Measurements from ENCODE around the gene USP7. TPM values are rescaled to one million over a fixed set of nuclear protein-coding genes. Genes with fewer than 3 reads are reported as not detected.

USP7 gene
- total RNA-seq, 2 experiments from 2014 or later, result 46.4 to 127 TPM

DNA sequence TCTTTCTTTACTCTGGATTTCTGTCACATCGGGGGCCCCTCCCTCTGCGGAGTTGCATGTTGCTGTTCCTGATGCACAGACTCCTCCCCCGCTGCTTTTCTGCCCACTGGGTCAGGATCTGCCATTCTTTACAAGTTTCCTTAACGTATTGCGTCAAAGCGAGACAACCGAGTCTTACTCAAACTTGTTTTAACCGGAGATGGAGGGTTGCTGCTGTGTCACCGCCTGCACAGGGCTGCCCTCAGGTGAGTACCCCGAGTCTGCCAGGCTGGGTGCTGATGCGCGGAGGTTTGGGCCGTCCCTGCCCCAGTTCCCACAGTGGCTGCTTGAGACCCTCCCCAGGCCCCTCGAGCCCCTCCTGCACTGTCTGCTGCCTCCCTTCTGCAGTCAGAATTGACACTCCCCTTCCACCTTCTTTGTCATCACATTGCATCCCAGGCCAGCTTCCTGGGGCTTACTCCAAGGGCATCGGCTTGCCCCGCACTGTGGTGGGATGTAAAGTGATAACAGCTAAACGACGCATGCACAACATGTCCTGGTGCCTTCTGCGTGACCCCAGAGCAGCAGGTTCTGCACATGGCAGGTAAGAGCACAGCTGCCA, 114.2 kb downstream of the USP7 start:
- Histone ChIP-seq H3K27ac (ENCODE audit: low read depth, low read length, poor library complexity, severe bottlenecking) (no peak overlapping the region), H2AFZ (ENCODE audit: low read length) (no peak overlapping the region), H3K4me1 (ENCODE audit: insufficient read depth, low read length, poor library complexity, severe bottlenecking) (no peaks in the 10 kb centered on the region), H3K36me3 (ENCODE audit: insufficient read depth, low read length) (peaks cover 91% of the 10 kb centered on the region), H3K9me3 (ENCODE audit: low read length) (no peaks in the 10 kb centered on the region), H3K79me2 (ENCODE audit: insufficient read depth, low read depth, low read length) (no peaks in the 10 kb centered on the region; the same call in 1 of the 2 replicates), H3K9me2 (ENCODE audit: insufficient read depth, low read length) (no peaks in the 10 kb centered on the region), H3K4me2 (ENCODE audit: low read length) (no peak overlapping the region), H4K20me1 (ENCODE audit: insufficient read depth, low read length) (no peaks in the 10 kb centered on the region), H3K4me3 (ENCODE audit: low read depth, low read length, poor library complexity, severe bottlenecking) (no peak overlapping the region)
- TF ChIP-seq, protein P1, sequence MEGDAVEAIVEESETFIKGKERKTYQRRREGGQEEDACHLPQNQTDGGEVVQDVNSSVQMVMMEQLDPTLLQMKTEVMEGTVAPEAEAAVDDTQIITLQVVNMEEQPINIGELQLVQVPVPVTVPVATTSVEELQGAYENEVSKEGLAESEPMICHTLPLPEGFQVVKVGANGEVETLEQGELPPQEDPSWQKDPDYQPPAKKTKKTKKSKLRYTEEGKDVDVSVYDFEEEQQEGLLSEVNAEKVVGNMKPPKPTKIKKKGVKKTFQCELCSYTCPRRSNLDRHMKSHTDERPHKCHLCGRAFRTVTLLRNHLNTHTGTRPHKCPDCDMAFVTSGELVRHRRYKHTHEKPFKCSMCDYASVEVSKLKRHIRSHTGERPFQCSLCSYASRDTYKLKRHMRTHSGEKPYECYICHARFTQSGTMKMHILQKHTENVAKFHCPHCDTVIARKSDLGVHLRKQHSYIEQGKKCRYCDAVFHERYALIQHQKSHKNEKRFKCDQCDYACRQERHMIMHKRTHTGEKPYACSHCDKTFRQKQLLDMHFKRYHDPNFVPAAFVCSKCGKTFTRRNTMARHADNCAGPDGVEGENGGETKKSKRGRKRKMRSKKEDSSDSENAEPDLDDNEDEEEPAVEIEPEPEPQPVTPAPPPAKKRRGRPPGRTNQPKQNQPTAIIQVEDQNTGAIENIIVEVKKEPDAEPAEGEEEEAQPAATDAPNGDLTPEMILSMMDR (conservative IDR thresholded peaks at IDR 0.05; ENCODE audit: low read length), result no peak
- TF ChIP-seq EZH2phosphoT487 (IDR thresholded peaks at IDR 0.05; ENCODE audit: borderline replicate concordance, low read depth, low read length), result no peak
- BruUV-seq (replicated peaks), result no TSS peak
- CTCF ChIA-PET (ENCODE audit: unreplicated experiment), result no interaction called here
- DNase-seq (ENCODE audit: low spot score), result no peak
- POLR2A ChIA-PET, result no interaction called here
- intact Hi-C loops (cut with micrococcal nuclease; ENCODE audit: unreplicated experiment), result no loop called here

DNA sequence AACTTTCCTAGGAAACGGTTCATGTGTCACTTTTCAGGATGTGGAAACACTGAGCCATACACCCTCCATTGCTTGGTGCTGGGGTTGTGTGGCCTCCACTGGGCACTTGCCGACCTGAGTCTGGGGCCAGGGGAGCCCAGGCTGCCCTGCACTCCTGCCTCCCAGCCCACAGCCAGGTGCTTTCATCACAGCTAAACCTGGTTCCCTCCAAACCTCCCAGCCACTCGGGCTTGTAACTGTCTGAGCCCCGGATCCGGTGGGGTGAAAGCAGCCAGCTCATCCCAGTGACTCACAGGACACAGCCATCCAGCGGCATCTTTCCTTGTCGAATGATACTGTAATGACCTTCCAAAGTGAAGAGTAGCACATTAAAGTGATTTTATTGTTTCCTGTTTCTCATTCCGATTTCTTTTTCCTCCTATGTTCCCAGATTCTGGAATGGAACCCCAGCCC, 114.7 kb downstream of the USP7 start:
- no peaks in the 10 kb centered on the region; the same call in 1 of the 2 replicates for H3K79me2 ChIP-seq (ENCODE audit: insufficient read depth, low read depth, low read length)
- CTCF ChIA-PET (ENCODE audit: unreplicated experiment), result no interaction called here
- H3K9me3 ChIP-seq (ENCODE audit: low read length), result no peaks in the 10 kb centered on the region
- no peak overlapping the region for H3K27ac ChIP-seq (ENCODE audit: low read depth, low read length, poor library complexity, severe bottlenecking)
- TF ChIP-seq EZH2phosphoT487 (IDR thresholded peaks at IDR 0.05; ENCODE audit: borderline replicate concordance, low read depth, low read length), result no peak
- TF ChIP-seq, protein P1 (conservative IDR thresholded peaks at IDR 0.05; ENCODE audit: low read length), result no peak
- H3K9me2 ChIP-seq (ENCODE audit: insufficient read depth, low read length), result no peaks in the 10 kb centered on the region
- H3K4me1 ChIP-seq (ENCODE audit: insufficient read depth, low read length, poor library complexity, severe bottlenecking), result no peaks in the 10 kb centered on the region
- POLR2A ChIA-PET, result interaction anchor here (0.6 kb wide), 1 partner anchor 226 kb away, joined by 6 read pairs; no protein-coding TSS in a partner anchor
- intact Hi-C loops (cut with micrococcal nuclease; ENCODE audit: unreplicated experiment), result no loop called here
- DNase-seq (ENCODE audit: low spot score), result no peak
- no peak overlapping the region for H2AFZ ChIP-seq (ENCODE audit: low read length)
- H3K36me3 ChIP-seq (ENCODE audit: insufficient read depth, low read length), result peaks cover 86% of the 10 kb centered on the region
- no TSS peak for BruUV-seq (replicated peaks)
- H3K4me2 ChIP-seq (ENCODE audit: low read length), result no peak overlapping the region
- H3K4me3 ChIP-seq (ENCODE audit: low read depth, low read length, poor library complexity, severe bottlenecking), result no peak overlapping the region
- H4K20me1 ChIP-seq (ENCODE audit: insufficient read depth, low read length), result no peaks in the 10 kb centered on the region

- H3K9me2 ChIP-seq (ENCODE audit: insufficient read depth, low read length), result no peaks in the 10 kb centered on the region
- H3K27ac ChIP-seq (ENCODE audit: low read depth, low read length, poor library complexity, severe bottlenecking), result no peak overlapping the region
- no peak for DNase-seq (ENCODE audit: low spot score)
- BruUV-seq (replicated peaks), result no TSS peak
- no peaks in the 10 kb centered on the region for H3K9me3 ChIP-seq (ENCODE audit: low read length)
- no peak overlapping the region for H3K4me3 ChIP-seq (ENCODE audit: low read depth, low read length, poor library complexity, severe bottlenecking)
- no peaks in the 10 kb centered on the region; the same call in 1 of the 2 replicates for H3K79me2 ChIP-seq (ENCODE audit: insufficient read depth, low read depth, low read length)
- TF ChIP-seq, protein P1 (conservative IDR thresholded peaks at IDR 0.05; ENCODE audit: low read length), result no peak
- TF ChIP-seq EZH2phosphoT487 (IDR thresholded peaks at IDR 0.05; ENCODE audit: borderline replicate concordance, low read depth, low read length), result no peak
- no peaks in the 10 kb centered on the region for H4K20me1 ChIP-seq (ENCODE audit: insufficient read depth, low read length)
- peaks cover 80% of the 10 kb centered on the region for H3K36me3 ChIP-seq (ENCODE audit: insufficient read depth, low read length)
- POLR2A ChIA-PET, result interaction anchor here (0.6 kb wide), 1 partner anchor 225 kb away, joined by 6 read pairs; no protein-coding TSS in a partner anchor
- no peak overlapping the region for H3K4me2 ChIP-seq (ENCODE audit: low read length)
- H2AFZ ChIP-seq (ENCODE audit: low read length), result no peak overlapping the region
- CTCF ChIA-PET (ENCODE audit: unreplicated experiment), result no interaction called here
- intact Hi-C loops (cut with micrococcal nuclease; ENCODE audit: unreplicated experiment), result no loop called here
- no peaks in the 10 kb centered on the region for H3K4me1 ChIP-seq (ENCODE audit: insufficient read depth, low read length, poor library complexity, severe bottlenecking)
Observed at GRCh38 chr16:8848231-8848938, 115.3 kb downstream of the USP7 start.

Measured in OCI-LY7 (cell line).